ENCODE data around the gene IL17RB. TPM values are rescaled to one million over a fixed set of nuclear protein-coding genes. Genes with fewer than 3 reads are reported as not detected.

The IL17RB gene
- polyA plus RNA-seq, 3 donors: 0.13 TPM; not detected in 2

GRCh38 chr3:53863145-53863544 is 16.8 kb downstream of the IL17RB start:
- Mint-ChIP-seq H3K9me3 (peaks cover 0 to 3% (median 0%) of the 10 kb centered on the region in 7 donors), H3K27ac (no peak overlapping the region), H3K36me3 (peaks cover 56 to 79% of the 10 kb centered on the region in 2 donors), H3K27me3 (ENCODE audit: low read depth in 3 of 3) (peaks cover 0 to 1% (median 0%) of the 10 kb centered on the region in 3 donors), H3K4me1 (no peaks in the 10 kb centered on the region), H3K4me3 (no peak overlapping the region)
- no CpG with 5 or more reads among the region's 1 CpG for WGBS (ENCODE audit: insufficient coverage)
- H3K4me2 ChIP-seq (replicated peaks; ENCODE audit: extremely low read depth, low read length, poor library complexity, severe bottlenecking): no peak overlapping the region
- no peaks in the 10 kb centered on the region for H3K4me1 ChIP-seq (ENCODE audit: control insufficient read depth in 1 of 2, insufficient read depth in 2 of 2, low read length in 2 of 2)
- H3K9ac ChIP-seq (ENCODE audit: insufficient read depth, low read length, poor library complexity, severe bottlenecking): no peak overlapping the region
- intact Hi-C loops (cut with micrococcal nuclease): no loop called here
- peaks cover 5% of the 10 kb centered on the region for H4K20me1 ChIP-seq (ENCODE audit: insufficient read depth, low read length)
- TF ChIP-seq, protein P1, sequence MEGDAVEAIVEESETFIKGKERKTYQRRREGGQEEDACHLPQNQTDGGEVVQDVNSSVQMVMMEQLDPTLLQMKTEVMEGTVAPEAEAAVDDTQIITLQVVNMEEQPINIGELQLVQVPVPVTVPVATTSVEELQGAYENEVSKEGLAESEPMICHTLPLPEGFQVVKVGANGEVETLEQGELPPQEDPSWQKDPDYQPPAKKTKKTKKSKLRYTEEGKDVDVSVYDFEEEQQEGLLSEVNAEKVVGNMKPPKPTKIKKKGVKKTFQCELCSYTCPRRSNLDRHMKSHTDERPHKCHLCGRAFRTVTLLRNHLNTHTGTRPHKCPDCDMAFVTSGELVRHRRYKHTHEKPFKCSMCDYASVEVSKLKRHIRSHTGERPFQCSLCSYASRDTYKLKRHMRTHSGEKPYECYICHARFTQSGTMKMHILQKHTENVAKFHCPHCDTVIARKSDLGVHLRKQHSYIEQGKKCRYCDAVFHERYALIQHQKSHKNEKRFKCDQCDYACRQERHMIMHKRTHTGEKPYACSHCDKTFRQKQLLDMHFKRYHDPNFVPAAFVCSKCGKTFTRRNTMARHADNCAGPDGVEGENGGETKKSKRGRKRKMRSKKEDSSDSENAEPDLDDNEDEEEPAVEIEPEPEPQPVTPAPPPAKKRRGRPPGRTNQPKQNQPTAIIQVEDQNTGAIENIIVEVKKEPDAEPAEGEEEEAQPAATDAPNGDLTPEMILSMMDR (IDR thresholded peaks at IDR 0.05): no peak
- no peak overlapping the region for H2AFZ ChIP-seq (ENCODE audit: insufficient read depth, low read depth, low read length, poor library complexity, severe bottlenecking)
- H3K27ac ChIP-seq (ENCODE audit: low read depth in 1 of 2, low read length in 2 of 2): no peak overlapping the region
- H3K27me3 ChIP-seq (ENCODE audit: control insufficient read depth in 2 of 2, insufficient read depth in 2 of 2, low read length in 2 of 2): no peaks in the 10 kb centered on the region
- no peaks in the 10 kb centered on the region for H3K9me3 ChIP-seq (replicated peaks in 1 of 2; ENCODE audit: control insufficient read depth in 1 of 2, insufficient read depth in 1 of 2, low read length in 2 of 2)
- H3K79me2 ChIP-seq (ENCODE audit: insufficient read depth, low read length): no peaks in the 10 kb centered on the region
- DNase-seq: no peak
- H3K36me3 ChIP-seq (replicated peaks in 1 of 2; ENCODE audit: control insufficient read depth in 1 of 2, insufficient read depth in 2 of 2, low read length in 2 of 2): peaks cover 33 to 95% of the 10 kb centered on the region in 2 donors
- H3K4me3 ChIP-seq (replicated peaks in 1 of 3; ENCODE audit: low read depth in 2 of 3, low read length in 3 of 3): no peak overlapping the region

DNA sequence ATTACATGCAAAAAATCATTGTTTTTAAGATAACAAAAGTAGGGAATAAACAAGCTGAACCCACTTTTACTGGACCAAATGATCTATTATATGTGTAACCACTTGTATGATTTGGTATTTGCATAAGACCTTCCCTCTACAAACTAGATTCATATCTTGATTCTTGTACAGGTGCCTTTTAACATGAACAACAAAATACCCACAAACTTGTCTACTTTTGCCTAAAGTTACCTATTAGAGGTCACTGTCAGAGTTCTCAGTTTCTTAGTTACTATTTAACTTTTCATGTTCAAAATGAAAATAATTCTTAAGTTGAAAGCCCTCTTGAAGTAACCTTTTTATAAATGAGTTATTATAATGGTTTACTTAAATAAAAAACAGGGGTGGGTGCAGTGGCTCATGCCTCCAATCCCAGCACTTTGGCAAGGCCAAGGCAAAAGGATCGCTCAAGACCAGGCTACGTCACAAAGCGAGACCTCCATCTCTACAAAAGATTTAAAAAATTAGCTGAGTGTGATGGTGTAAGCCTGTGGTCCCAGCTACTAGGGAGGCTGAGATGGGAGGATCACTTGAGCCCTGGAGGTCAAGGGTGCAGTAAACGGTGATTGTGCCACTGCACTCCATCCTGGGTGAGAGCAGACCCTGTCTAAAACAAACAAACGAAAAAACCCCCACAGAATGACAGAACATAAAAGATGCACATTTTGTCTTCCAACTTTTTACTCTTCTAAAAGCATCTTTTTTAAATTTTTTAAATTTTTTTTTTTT is 19.5 kb downstream of the IL17RB start:
- Histone ChIP-seq H4K20me1 (ENCODE audit: insufficient read depth, low read length) (peaks cover 5% of the 10 kb centered on the region), H3K27ac (ENCODE audit: low read depth in 1 of 2, low read length in 2 of 2) (no peak overlapping the region), H3K9ac (ENCODE audit: insufficient read depth, low read length, poor library complexity, severe bottlenecking) (no peak overlapping the region), H3K9me3 (replicated peaks in 1 of 2; ENCODE audit: control insufficient read depth in 1 of 2, insufficient read depth in 1 of 2, low read length in 2 of 2) (no peaks in the 10 kb centered on the region), H3K36me3 (replicated peaks in 1 of 2; ENCODE audit: control insufficient read depth in 1 of 2, insufficient read depth in 2 of 2, low read length in 2 of 2) (peaks cover 59 to 100% of the 10 kb centered on the region in 2 donors), H3K79me2 (ENCODE audit: insufficient read depth, low read length) (no peaks in the 10 kb centered on the region), H3K4me2 (replicated peaks; ENCODE audit: extremely low read depth, low read length, poor library complexity, severe bottlenecking) (no peak overlapping the region), H3K4me1 (ENCODE audit: control insufficient read depth in 1 of 2, insufficient read depth in 2 of 2, low read length in 2 of 2) (no peaks in the 10 kb centered on the region), H3K4me3 (replicated peaks in 1 of 3; ENCODE audit: low read depth in 2 of 3, low read length in 3 of 3) (no peak overlapping the region), H3K27me3 (ENCODE audit: control insufficient read depth in 2 of 2, insufficient read depth in 2 of 2, low read length in 2 of 2) (no peaks in the 10 kb centered on the region), H2AFZ (ENCODE audit: insufficient read depth, low read depth, low read length, poor library complexity, severe bottlenecking) (no peak overlapping the region)
- Mint-ChIP-seq H3K36me3 (peaks cover 72 to 94% of the 10 kb centered on the region in 2 donors), H3K27ac (no peak overlapping the region), H3K9me3 (peaks cover 0 to 3% (median 0%) of the 10 kb centered on the region in 7 donors), H3K4me1 (no peaks in the 10 kb centered on the region), H3K27me3 (ENCODE audit: low read depth in 3 of 3) (no peaks in the 10 kb centered on the region), H3K4me3 (no peak overlapping the region)
- no peak for DNase-seq
- TF ChIP-seq, protein P1 (IDR thresholded peaks at IDR 0.05): no peak
- WGBS (ENCODE audit: insufficient coverage): 95% methylated on average over 2 of the region's 5 CpGs
- intact Hi-C loops (cut with micrococcal nuclease): no loop called here
